SK-N-SH (cell line): Measurements from ENCODE around the gene KAT6B. TPM values are rescaled to one million over a fixed set of nuclear protein-coding genes. Genes with fewer than 3 reads are reported as not detected.

Experiments
- CTCF ChIA-PET: fragments of 300-600, 350-600 bp; formaldehyde crosslinking; extraction: SDS; loops from one replicate; lab custom pipeline; 2021; lab: Yijun Ruan, JAX
- POLR2A ChIA-PET: fragments of 350-600 bp; sonication (Branson Sonifier 250); formaldehyde crosslinking; extraction: SDS; loops from one replicate; lab custom pipeline; 2020; ENCODE audit warnings: antibody characterized with exemption, inconsistent platforms; lab: Yijun Ruan, JAX
- DNase-seq: peaks from one replicate; pipeline ENCODE4 v3.0.0; 2012
- H2AFZ ChIP-seq: fragments of 200-600 bp; sonication (generic); 2 replicates; pipeline ENCODE4 v1.8.1; 2016; ENCODE audit warnings: antibody characterized with exemption, mild to moderate bottlenecking, low read depth
- H3F3A ChIP-seq: fragments of 200-600 bp; sonication (generic); replicated peaks from 2 replicates; pipeline ENCODE3; 2016; ENCODE audit warnings: antibody characterized with exemption, mild to moderate bottlenecking; ENCODE audit not compliant: insufficient read depth
- H3K27ac ChIP-seq, 2 experiments: fragments of 200-500 bp in 1 of 2; fragments of 200-600 bp in 1 of 2; sonication (Bioruptor generic) in 1 of 2; sonication (generic), shearing (Covaris generic) in 1 of 2; 2 replicates each; pipeline versions ENCODE4 v1.5.1 to v1.6.1; 2014 to 2016; ENCODE audit warnings: low read depth in 2 of 2, inconsistent platforms in 1 of 2, low read length in 1 of 2, mild to moderate bottlenecking in 1 of 2, mixed read lengths in 1 of 2
- H3K27me3 ChIP-seq: fragments of 200-600 bp; sonication (generic), shearing (Covaris generic); 2 replicates; pipeline ENCODE4 v1.6.1; 2016; ENCODE audit warnings: mixed run types; ENCODE audit not compliant: insufficient read depth
- H3K36me3 ChIP-seq, 2 experiments: fragments of 200-500 bp in 1 of 2; fragments of 200-600 bp in 1 of 2; sonication (Bioruptor generic) in 1 of 2; sonication (generic) in 1 of 2; replicated peaks in 1 of 2; 2 replicates each; pipeline versions ENCODE3 to v1.5.1; 2014 to 2016; ENCODE audit warnings: low read length in 1 of 2, mild to moderate bottlenecking in 1 of 2; ENCODE audit not compliant: insufficient read depth in 2 of 2, control insufficient read depth in 1 of 2
- H3K4me1 ChIP-seq, 2 experiments: fragments of 200-500 bp in 1 of 2; fragments of 200-600 bp in 1 of 2; sonication (Bioruptor generic) in 1 of 2; sonication (generic), shearing (Covaris generic) in 1 of 2; 2 replicates each; pipeline versions ENCODE4 v1.5.1 to v1.6.1; 2014 to 2016; ENCODE audit warnings: low read depth in 1 of 2, low read length in 1 of 2, mixed run types in 1 of 2; ENCODE audit not compliant: insufficient read depth in 2 of 2, control insufficient read depth in 1 of 2
- H3K4me2 ChIP-seq: fragments of 200-600 bp; sonication (generic), shearing (Covaris generic); 2 replicates; pipeline ENCODE4 v1.6.1; 2017; ENCODE audit warnings: mixed run types
- H3K4me3 ChIP-seq, 2 experiments: fragments of 200-500 bp in 1 of 2; fragments of 200-600 bp in 1 of 2; sonication (Bioruptor generic) in 1 of 2; sonication (generic), shearing (Covaris generic) in 1 of 2; 2 replicates each; pipeline versions ENCODE4 v1.5.1 to v1.8.1; 2014 to 2016; ENCODE audit warnings: low read depth in 2 of 2, inconsistent platforms in 1 of 2, low read length in 1 of 2, mild to moderate bottlenecking in 1 of 2, mixed read lengths in 1 of 2, moderate library complexity in 1 of 2
- H3K79me2 ChIP-seq: fragments of 200-600 bp; sonication (generic); 2 replicates; pipeline ENCODE4 v1.8.1; 2017; ENCODE audit warnings: mild to moderate bottlenecking; ENCODE audit not compliant: insufficient read depth
- H3K9ac ChIP-seq: fragments of 200-600 bp; sonication (generic); 2 replicates; pipeline ENCODE4 v1.6.1; 2017; ENCODE audit warnings: mixed run types
- H3K9me2 ChIP-seq: fragments of 200-600 bp; sonication (generic); 2 replicates; pipeline ENCODE4 v1.6.1; 2017; ENCODE audit warnings: mixed run types
- H3K9me3 ChIP-seq: fragments of 200-600 bp; sonication (generic); 2 replicates; pipeline ENCODE4 v1.6.1; 2017; ENCODE audit warnings: mixed run types, mild to moderate bottlenecking, moderate library complexity
- H4K20me1 ChIP-seq: fragments of 200-600 bp; sonication (generic); 2 replicates; pipeline ENCODE4 v1.6.1; 2017; ENCODE audit warnings: mild to moderate bottlenecking, mixed run types; ENCODE audit not compliant: insufficient read depth
- CHD2 ChIP-seq: fragments of 150-350 bp; IDR thresholded peaks from 2 replicates; pipeline ENCODE4 v1.6.1; 2018; ENCODE audit warnings: low read length; ENCODE audit not compliant: partially characterized antibody
- ELF1 ChIP-seq: IDR thresholded peaks from 2 replicates; pipeline ENCODE4 v1.4.0; 2012
- FOXJ3 ChIP-seq: sonication (generic); formaldehyde crosslinking; IDR thresholded peaks from 2 replicates; pipeline ENCODE4 v1.5.1; 2020; ENCODE audit warnings: mild to moderate bottlenecking, missing genetic modification reagents
- JUND ChIP-seq: IDR thresholded peaks from 2 replicates; pipeline ENCODE4 v1.4.0; 2012
- MXI1 ChIP-seq: IDR thresholded peaks from 2 replicates; pipeline ENCODE4 v1.6.1; 2012; ENCODE audit warnings: mild to moderate bottlenecking, low read depth, low read length, improper control_type of control experiment
- NFIC ChIP-seq: IDR thresholded peaks from 2 replicates; pipeline ENCODE4 v1.4.0; 2012; ENCODE audit warnings: borderline replicate concordance
- NRF1 ChIP-seq: IDR thresholded peaks from 2 replicates; pipeline ENCODE4 v1.6.1; 2012; ENCODE audit warnings: low read depth, mild to moderate bottlenecking, low read length
- RAD21 ChIP-seq: IDR thresholded peaks from 2 replicates; pipeline ENCODE4 v1.6.1; 2012; ENCODE audit warnings: mild to moderate bottlenecking, low read length
- RFX5 ChIP-seq: IDR thresholded peaks from 2 replicates; pipeline ENCODE4 v1.6.1; 2012; ENCODE audit warnings: mild to moderate bottlenecking, improper control_type of control experiment, low read length
- SIN3A ChIP-seq: IDR thresholded peaks from 2 replicates; pipeline ENCODE4 v1.6.1; 2012; ENCODE audit warnings: low read depth, mild to moderate bottlenecking, low read length, moderate library complexity, borderline replicate concordance
- SMC3 ChIP-seq: IDR thresholded peaks from 2 replicates; pipeline ENCODE4 v1.6.1; 2012; ENCODE audit warnings: low read depth, low read length, improper control_type of control experiment
- TEAD4 ChIP-seq: IDR thresholded peaks from 2 replicates; pipeline ENCODE4 v1.4.0; 2012; ENCODE audit warnings: mild to moderate bottlenecking, borderline replicate concordance; ENCODE audit not compliant: insufficient read depth
- USF1 ChIP-seq: IDR thresholded peaks from 2 replicates; pipeline ENCODE4 v1.4.0; 2012; ENCODE audit warnings: low read depth, borderline replicate concordance
- USF2 ChIP-seq: fragments of 150-350 bp; IDR thresholded peaks from 2 replicates; pipeline ENCODE4 v1.6.1; 2017; ENCODE audit warnings: antibody characterized with exemption, low read length, low read depth, borderline replicate concordance
- YY1 ChIP-seq: IDR thresholded peaks from 2 replicates; pipeline ENCODE4 v1.4.0; 2012; ENCODE audit warnings: low read depth, mild to moderate bottlenecking
- WGBS: methylation state at CpG from one replicate; pipeline ENCODE4 v1.1.6; 2017; ENCODE audit warnings: low lambda C conversion rate; 5-methylcytosine and 5-hydroxymethylcytosine counted together
- polyA plus RNA-seq, 3 experiments: library from polyadenylated mRNA; depleted of rRNA; stranded (reverse); fragments of >200 nt; gene quantifications; 2 replicates each; pipeline ENCODE4 v1.2.3, GENCODE V29; 2012
- TF ChIP-seq, protein P1 (sequence below): IDR thresholded peaks from 2 replicates; pipeline ENCODE4 v1.4.0; 2012; ENCODE audit warnings: low read depth, borderline replicate concordance
- TF ChIP-seq, protein P2 (sequence below): IDR thresholded peaks from 2 replicates; pipeline ENCODE4 v1.4.0; 2012; ENCODE audit warnings: low read depth
- TF ChIP-seq, protein P3 (sequence below): IDR thresholded peaks from 2 replicates; pipeline ENCODE4; 2012
- TF ChIP-seq, protein P4 (sequence below): IDR thresholded peaks from 2 replicates; pipeline ENCODE4 v1.6.1; 2012; ENCODE audit warnings: mild to moderate bottlenecking, low read depth, low read length, moderate library complexity

The KAT6B gene
- polyA plus RNA-seq, 1 of the 3 experiments (the other 2 are of a cell fraction) = 4.3 TPM

DNA sequence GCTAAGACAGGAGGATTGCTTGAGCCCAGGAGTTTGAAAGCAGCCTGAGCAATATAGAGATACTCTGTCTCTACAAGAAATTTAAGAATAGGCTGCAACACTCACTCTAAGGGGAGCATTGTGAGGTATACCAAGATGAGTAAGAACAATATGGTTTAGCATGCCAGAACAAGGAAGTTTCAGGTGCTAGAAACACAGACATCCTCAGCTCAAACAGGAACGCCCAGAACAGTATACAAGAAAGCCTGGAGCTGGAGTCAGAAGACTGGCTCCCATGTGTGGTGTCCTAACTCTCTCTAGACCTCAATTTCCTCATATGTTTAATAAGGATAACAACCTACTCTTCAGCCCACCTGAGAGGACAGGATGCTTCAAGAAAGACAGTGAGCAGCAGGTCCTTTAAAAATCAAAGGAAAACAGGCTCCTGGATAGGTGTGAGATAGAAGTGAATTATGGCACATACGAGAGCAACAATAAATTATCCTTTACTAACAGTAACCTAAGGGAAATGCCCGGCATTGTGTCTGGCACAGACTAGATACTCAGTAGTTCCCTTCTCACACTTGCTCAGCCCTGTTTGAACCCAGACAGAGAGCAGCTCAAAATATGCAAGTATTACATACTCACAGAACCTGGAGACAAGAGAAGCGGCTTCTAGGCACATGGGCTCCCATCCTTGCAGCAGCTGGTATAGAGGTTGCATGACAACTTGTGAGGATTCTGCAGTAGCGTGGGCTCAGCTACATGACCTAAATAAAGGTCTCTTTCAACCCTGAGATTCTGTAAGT, 45.4 kb downstream of the KAT6B start (continued):
- no peak for TF ChIP-seq USF2

GRCh38 chr10:74873803-74874454, 47.5 kb downstream of the KAT6B start:
- CTCF ChIA-PET = no interaction called here
- Histone ChIP-seq H3F3A (no peaks in the 10 kb centered on the region), H3K9me2 (no peaks in the 10 kb centered on the region), H4K20me1 (peaks cover 27% of the 10 kb centered on the region; the same call in 1 of the 2 replicates), H3K36me3 (peaks cover 0 to 6% of the 10 kb centered on the region in 2 experiments), H3K9me3 (no peaks in the 10 kb centered on the region), H3K27me3 (no peaks in the 10 kb centered on the region), H3K4me3 (no peak overlapping the region), H3K79me2 (peaks cover 60% of the 10 kb centered on the region), H3K9ac (no peak overlapping the region), H3K27ac (no peak overlapping the region), H3K4me2 (no peak overlapping the region), H3K4me1 (peaks cover 0 to 7% of the 10 kb centered on the region in 2 experiments; a peak in 1 of 4 replicates), H2AFZ (no peak overlapping the region)
- POLR2A ChIA-PET = no interaction called here
- WGBS = 95% methylated on average over 5 of the region's 5 CpGs
- TF ChIP-seq CHD2 (no peak), NRF1 (no peak), RFX5 (no peak), SIN3A (no peak), FOXJ3 (CRISPR knock-in tag) (no peak), TEAD4 (no peak), MXI1 (no peak), USF1 (no peak), YY1 (no peak), NFIC (no peak), ELF1 (no peak), RAD21 (no peak), JUND (no peak), SMC3 (no peak)
- TF ChIP-seq, protein P1, sequence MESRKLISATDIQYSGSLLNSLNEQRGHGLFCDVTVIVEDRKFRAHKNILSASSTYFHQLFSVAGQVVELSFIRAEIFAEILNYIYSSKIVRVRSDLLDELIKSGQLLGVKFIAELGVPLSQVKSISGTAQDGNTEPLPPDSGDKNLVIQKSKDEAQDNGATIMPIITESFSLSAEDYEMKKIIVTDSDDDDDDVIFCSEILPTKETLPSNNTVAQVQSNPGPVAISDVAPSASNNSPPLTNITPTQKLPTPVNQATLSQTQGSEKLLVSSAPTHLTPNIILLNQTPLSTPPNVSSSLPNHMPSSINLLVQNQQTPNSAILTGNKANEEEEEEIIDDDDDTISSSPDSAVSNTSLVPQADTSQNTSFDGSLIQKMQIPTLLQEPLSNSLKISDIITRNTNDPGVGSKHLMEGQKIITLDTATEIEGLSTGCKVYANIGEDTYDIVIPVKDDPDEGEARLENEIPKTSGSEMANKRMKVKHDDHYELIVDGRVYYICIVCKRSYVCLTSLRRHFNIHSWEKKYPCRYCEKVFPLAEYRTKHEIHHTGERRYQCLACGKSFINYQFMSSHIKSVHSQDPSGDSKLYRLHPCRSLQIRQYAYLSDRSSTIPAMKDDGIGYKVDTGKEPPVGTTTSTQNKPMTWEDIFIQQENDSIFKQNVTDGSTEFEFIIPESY = no peak
- TF ChIP-seq, protein P2, sequence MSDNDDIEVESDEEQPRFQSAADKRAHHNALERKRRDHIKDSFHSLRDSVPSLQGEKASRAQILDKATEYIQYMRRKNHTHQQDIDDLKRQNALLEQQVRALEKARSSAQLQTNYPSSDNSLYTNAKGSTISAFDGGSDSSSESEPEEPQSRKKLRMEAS = no peak
- TF ChIP-seq, protein P3, sequence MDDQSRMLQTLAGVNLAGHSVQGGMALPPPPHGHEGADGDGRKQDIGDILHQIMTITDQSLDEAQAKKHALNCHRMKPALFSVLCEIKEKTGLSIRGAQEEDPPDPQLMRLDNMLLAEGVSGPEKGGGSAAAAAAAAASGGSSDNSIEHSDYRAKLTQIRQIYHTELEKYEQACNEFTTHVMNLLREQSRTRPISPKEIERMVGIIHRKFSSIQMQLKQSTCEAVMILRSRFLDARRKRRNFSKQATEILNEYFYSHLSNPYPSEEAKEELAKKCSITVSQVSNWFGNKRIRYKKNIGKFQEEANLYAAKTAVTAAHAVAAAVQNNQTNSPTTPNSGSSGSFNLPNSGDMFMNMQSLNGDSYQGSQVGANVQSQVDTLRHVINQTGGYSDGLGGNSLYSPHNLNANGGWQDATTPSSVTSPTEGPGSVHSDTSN = no peak
- TF ChIP-seq, protein P4, sequence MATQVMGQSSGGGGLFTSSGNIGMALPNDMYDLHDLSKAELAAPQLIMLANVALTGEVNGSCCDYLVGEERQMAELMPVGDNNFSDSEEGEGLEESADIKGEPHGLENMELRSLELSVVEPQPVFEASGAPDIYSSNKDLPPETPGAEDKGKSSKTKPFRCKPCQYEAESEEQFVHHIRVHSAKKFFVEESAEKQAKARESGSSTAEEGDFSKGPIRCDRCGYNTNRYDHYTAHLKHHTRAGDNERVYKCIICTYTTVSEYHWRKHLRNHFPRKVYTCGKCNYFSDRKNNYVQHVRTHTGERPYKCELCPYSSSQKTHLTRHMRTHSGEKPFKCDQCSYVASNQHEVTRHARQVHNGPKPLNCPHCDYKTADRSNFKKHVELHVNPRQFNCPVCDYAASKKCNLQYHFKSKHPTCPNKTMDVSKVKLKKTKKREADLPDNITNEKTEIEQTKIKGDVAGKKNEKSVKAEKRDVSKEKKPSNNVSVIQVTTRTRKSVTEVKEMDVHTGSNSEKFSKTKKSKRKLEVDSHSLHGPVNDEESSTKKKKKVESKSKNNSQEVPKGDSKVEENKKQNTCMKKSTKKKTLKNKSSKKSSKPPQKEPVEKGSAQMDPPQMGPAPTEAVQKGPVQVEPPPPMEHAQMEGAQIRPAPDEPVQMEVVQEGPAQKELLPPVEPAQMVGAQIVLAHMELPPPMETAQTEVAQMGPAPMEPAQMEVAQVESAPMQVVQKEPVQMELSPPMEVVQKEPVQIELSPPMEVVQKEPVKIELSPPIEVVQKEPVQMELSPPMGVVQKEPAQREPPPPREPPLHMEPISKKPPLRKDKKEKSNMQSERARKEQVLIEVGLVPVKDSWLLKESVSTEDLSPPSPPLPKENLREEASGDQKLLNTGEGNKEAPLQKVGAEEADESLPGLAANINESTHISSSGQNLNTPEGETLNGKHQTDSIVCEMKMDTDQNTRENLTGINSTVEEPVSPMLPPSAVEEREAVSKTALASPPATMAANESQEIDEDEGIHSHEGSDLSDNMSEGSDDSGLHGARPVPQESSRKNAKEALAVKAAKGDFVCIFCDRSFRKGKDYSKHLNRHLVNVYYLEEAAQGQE = no peak
- no peak for DNase-seq
